Natural killer cell (primary cell): ENCODE measurements around the gene SLC6A1. TPM values are rescaled to one million over a fixed set of nuclear protein-coding genes. Genes with fewer than 3 reads are reported as not detected.

Experiments used
- ATAC-seq, 3 donors: fragments of 150-1000 bp in 2 of 3; fragments of 200-7000 bp in 1 of 3; cut with Tn5 transposase; 1 replicate in 1 of 3; 2 replicates in 2 of 3; pipeline ENCODE4 v1.10.0; 2021; ENCODE audit warnings: mild to moderate bottlenecking in 2 of 3, moderate library complexity in 2 of 3
- DNase-seq, 2 donors: peaks; one replicate each; pipeline versions ENCODE4 v3.0.0 to v3.0.0-alpha.2; 2013 to 2021; ENCODE audit warnings: mixed read lengths in 1 of 2
- H3K27ac ChIP-seq: one replicate; pipeline ENCODE4 v1.5.1; 2013; ENCODE audit warnings: mild to moderate bottlenecking, low read length
- H3K27me3 ChIP-seq: one replicate; pipeline ENCODE4 v1.6.1; 2013; ENCODE audit warnings: low read length; ENCODE audit not compliant: control insufficient read depth, insufficient read depth
- H3K36me3 ChIP-seq: one replicate; pipeline ENCODE4 v1.6.1; 2013; ENCODE audit warnings: low read length; ENCODE audit not compliant: control insufficient read depth, insufficient read depth
- H3K4me1 ChIP-seq: one replicate; pipeline ENCODE4 v1.6.1; 2013; ENCODE audit warnings: low read length; ENCODE audit not compliant: control insufficient read depth, insufficient read depth
- H3K4me3 ChIP-seq: one replicate; pipeline ENCODE4 v1.5.1; 2013; ENCODE audit warnings: low read length
- H3K9me3 ChIP-seq: one replicate; pipeline ENCODE4 v1.6.1; 2013; ENCODE audit warnings: low read length; ENCODE audit not compliant: control insufficient read depth, insufficient read depth
- H3K27ac Mint-ChIP-seq, 2 donors: one replicate each; pipeline ENCODE4 v1.8.0; 2022; ENCODE audit warnings: mild to moderate bottlenecking in 2 of 2, mixed read lengths in 2 of 2, moderate library complexity in 1 of 2
- H3K27me3 Mint-ChIP-seq, 2 donors: one replicate each; pipeline ENCODE4 v1.8.0; 2022; ENCODE audit warnings: low read depth in 2 of 2, mixed read lengths in 2 of 2
- H3K36me3 Mint-ChIP-seq: one replicate; pipeline ENCODE4 v1.8.0; 2022; ENCODE audit warnings: mixed read lengths
- H3K4me1 Mint-ChIP-seq, 2 donors: one replicate each; pipeline ENCODE4 v1.8.0; 2022; ENCODE audit warnings: mixed read lengths in 2 of 2
- H3K4me3 Mint-ChIP-seq: one replicate; pipeline ENCODE4 v1.8.0; 2022; ENCODE audit warnings: mild to moderate bottlenecking, moderate library complexity, mixed read lengths
- H3K9me3 Mint-ChIP-seq, 2 donors: one replicate each; pipeline ENCODE4 v1.8.0; 2022; ENCODE audit warnings: mixed read lengths in 2 of 2
- CTCF ChIP-seq: fragments of 200-600 bp; IDR thresholded peaks from one replicate; pipeline ENCODE4 v1.8.0; 2022; ENCODE audit warnings: antibody characterized with exemption
- WGBS: methylation state at CpG from one replicate; pipeline ENCODE4 v1.1.7; 2013; ENCODE audit warnings: missing lambda C conversion rate; ENCODE audit not compliant: insufficient coverage; 5-methylcytosine and 5-hydroxymethylcytosine counted together
- intact Hi-C: fragments of 100-400 bp; cut with micrococcal nuclease; formaldehyde crosslinking; loops from one replicate; pipeline ENCODE4 v1.14.2; 2022
- total RNA-seq, 4 donors: library from RNA; stranded (reverse); fragments of 120-200 nt in 1 of 4; gene quantifications; one replicate each; pipeline versions ENCODE4 v1.2.3 to v1.2.4, GENCODE V29; 2013 to 2022

SLC6A1 gene
- total RNA-seq, 3 donors from 2014 or later (not counting 1 experiment from before 2014, with no cell fraction given): not detected

GRCh38 chr3:11034309-11034985 is 41.9 kb downstream of the SLC6A1 start:
- H3K27me3 ChIP-seq: peaks cover 4% of the 10 kb centered on the region
- 71% methylated on average over 3 of the region's 5 CpGs for WGBS
- no peak overlapping the region for H3K4me3 ChIP-seq
- Mint-ChIP-seq H3K9me3 (no peaks in the 10 kb centered on the region), H3K4me3 (no peak overlapping the region), H3K27me3 (peaks cover 28 to 50% of the 10 kb centered on the region in 2 donors), H3K4me1 (no peaks in the 10 kb centered on the region), H3K36me3 (no peaks in the 10 kb centered on the region), H3K27ac (no peak overlapping the region)
- no peaks in the 10 kb centered on the region for H3K9me3 ChIP-seq
- DNase-seq: no peak
- ATAC-seq: no peak
- no peaks in the 10 kb centered on the region for H3K36me3 ChIP-seq
- no peaks in the 10 kb centered on the region for H3K4me1 ChIP-seq
- no peak for TF ChIP-seq CTCF
- no peak overlapping the region for H3K27ac ChIP-seq
- intact Hi-C loops: no loop called here

DNA sequence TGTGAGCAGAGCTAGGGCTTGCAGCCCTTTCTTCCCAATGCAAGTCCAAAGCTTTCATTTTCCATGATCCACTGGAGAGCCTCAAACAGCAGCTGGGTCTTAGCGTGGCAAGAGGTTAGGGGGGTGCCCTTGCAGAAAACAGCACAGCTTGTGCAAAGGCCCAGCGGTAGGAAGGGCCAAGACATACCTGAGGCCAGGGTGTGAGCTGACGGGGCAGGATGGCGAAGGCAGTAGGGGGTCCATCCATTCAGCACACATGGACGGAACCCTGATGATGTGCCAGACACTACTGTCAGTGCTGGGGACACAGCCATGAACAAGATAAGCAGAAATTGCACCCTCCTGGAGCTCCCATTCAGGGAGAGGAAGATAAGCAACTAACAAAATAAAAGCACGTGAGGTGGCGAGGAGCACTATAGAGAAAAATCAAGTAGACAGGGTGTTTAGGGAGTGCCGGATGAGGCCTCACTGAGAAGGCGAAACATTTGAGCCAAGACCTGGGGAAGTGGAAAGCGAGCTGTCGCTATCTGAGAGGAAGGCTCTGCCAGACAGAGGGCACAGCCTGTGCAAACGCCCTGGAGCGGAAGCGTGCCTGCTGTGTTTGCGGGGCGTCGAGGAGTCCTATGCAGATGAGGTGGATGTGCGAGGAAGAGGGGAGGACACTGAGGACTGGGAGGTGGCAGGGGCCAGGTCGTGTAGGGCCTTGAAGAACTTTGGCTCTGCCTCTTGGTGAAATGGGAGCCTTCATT is 43.4 kb downstream of the SLC6A1 start:
- TF ChIP-seq CTCF: no peak
- no peaks in the 10 kb centered on the region for H3K36me3 Mint-ChIP-seq
- H3K27ac Mint-ChIP-seq: no peak overlapping the region
- no peaks in the 10 kb centered on the region for H3K4me1 ChIP-seq
- H3K4me3 ChIP-seq: no peak overlapping the region
- DNase-seq (no peak), ATAC-seq (no peak)
- no peaks in the 10 kb centered on the region for H3K36me3 ChIP-seq
- WGBS: 83% methylated on average over 19 of the region's 19 CpGs
- H3K4me1 Mint-ChIP-seq: no peaks in the 10 kb centered on the region
- intact Hi-C loops: no loop called here
- H3K9me3 ChIP-seq: no peaks in the 10 kb centered on the region
- H3K27me3 Mint-ChIP-seq: peaks cover 27 to 58% of the 10 kb centered on the region in 2 donors
- H3K27me3 ChIP-seq: peaks cover 4% of the 10 kb centered on the region
- H3K4me3 Mint-ChIP-seq: no peak overlapping the region
- H3K27ac ChIP-seq: no peak overlapping the region
- H3K9me3 Mint-ChIP-seq: no peaks in the 10 kb centered on the region

DNA sequence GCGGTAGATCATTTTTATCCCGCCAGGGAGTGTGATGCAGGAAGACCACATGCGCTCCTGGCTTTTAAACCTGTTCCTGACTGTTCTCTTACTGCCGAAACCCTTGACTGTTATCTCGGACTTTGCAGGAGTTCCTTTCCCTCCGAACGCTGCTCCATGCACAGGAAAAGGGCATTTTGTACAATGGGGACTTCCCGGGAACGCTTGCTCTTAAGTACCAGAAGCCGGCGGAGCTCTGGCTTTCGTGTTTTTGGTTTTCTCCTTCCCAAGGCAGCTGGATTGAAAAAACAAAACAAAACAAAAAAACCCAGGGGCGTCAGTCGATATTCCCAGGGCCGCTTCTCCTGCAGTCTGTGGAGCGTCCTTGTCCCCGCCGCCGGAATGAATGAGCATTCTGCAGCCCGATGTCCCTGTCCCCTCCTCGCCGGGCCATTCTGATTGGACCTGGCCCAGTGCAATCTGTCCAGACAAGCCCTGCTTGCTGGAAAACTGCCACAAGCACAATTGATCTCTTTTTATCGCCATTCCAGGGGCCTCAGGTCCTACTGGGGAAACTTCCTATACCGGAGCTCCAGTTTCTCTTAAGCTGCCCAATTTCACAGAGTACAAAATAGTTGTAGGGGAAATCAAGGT is 44.8 kb downstream of the SLC6A1 start:
- no peak for TF ChIP-seq CTCF
- Histone ChIP-seq H3K36me3 (no peaks in the 10 kb centered on the region), H3K27me3 (peaks cover 4% of the 10 kb centered on the region), H3K9me3 (no peaks in the 10 kb centered on the region), H3K27ac (no peak overlapping the region), H3K4me1 (no peaks in the 10 kb centered on the region), H3K4me3 (no peak overlapping the region)
- H3K36me3 Mint-ChIP-seq: no peaks in the 10 kb centered on the region
- H3K4me1 Mint-ChIP-seq: no peaks in the 10 kb centered on the region
- H3K27ac Mint-ChIP-seq: no peak overlapping the region
- 12% methylated on average over 24 of the region's 24 CpGs for WGBS
- H3K4me3 Mint-ChIP-seq: no peak overlapping the region
- H3K27me3 Mint-ChIP-seq: peaks cover 24 to 58% of the 10 kb centered on the region in 2 donors
- intact Hi-C loops: no loop called here
- no peak for DNase-seq
- no peak for ATAC-seq
- no peaks in the 10 kb centered on the region for H3K9me3 Mint-ChIP-seq
